ENCODE results near the gene LGR6.

LGR6 gene

DNA sequence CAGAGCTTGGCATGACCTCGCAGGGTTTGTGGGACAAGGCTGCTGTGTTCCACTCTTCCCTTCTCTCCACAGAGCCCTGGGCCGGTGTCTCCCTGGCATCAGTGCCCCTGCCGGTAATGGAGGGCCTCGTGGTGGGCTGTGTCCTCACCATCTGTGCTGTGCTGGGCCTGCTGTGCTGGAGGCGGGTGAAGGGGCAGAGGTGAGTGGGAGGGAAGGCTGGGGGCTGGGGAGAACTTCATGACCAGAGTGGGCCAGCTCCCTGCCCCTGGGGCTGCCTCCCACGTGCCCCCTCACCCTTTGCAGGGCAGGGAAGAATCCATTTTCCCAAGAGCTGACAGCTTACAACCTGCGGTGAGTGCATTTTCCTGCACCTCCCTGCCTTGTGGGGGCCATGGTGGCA, 12.0 kb upstream of the LGR6 start:
- no peaks in the 10 kb centered on the region for H3K36me3 ChIP-seq (replicated peaks; ENCODE audit: low read depth, low read length)
- no peak overlapping the region for H3K27ac ChIP-seq (ENCODE audit: low read length)
- no peak overlapping the region for H2AFZ ChIP-seq (ENCODE audit: low read depth, low read length)
- no peak overlapping the region for H3K4me3 ChIP-seq (ENCODE audit: low read length)
- no peak overlapping the region for H3K9ac ChIP-seq (ENCODE audit: low read length)
- no peaks in the 10 kb centered on the region for H3K9me3 ChIP-seq (ENCODE audit: insufficient read depth, low read length)
- no peaks in the 10 kb centered on the region for H4K20me1 ChIP-seq (ENCODE audit: insufficient read depth, low read length)
- peaks cover 30% of the 10 kb centered on the region for H3K27me3 ChIP-seq (ENCODE audit: low read depth, low read length)
- TF ChIP-seq, protein P1, sequence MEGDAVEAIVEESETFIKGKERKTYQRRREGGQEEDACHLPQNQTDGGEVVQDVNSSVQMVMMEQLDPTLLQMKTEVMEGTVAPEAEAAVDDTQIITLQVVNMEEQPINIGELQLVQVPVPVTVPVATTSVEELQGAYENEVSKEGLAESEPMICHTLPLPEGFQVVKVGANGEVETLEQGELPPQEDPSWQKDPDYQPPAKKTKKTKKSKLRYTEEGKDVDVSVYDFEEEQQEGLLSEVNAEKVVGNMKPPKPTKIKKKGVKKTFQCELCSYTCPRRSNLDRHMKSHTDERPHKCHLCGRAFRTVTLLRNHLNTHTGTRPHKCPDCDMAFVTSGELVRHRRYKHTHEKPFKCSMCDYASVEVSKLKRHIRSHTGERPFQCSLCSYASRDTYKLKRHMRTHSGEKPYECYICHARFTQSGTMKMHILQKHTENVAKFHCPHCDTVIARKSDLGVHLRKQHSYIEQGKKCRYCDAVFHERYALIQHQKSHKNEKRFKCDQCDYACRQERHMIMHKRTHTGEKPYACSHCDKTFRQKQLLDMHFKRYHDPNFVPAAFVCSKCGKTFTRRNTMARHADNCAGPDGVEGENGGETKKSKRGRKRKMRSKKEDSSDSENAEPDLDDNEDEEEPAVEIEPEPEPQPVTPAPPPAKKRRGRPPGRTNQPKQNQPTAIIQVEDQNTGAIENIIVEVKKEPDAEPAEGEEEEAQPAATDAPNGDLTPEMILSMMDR (IDR thresholded peaks at IDR 0.05; ENCODE audit: low read depth, low read length) = no peak
- no peak for TF ChIP-seq EZH2phosphoT487 (IDR thresholded peaks at IDR 0.05; ENCODE audit: low read depth)
- no peak overlapping the region for H3K4me2 ChIP-seq (ENCODE audit: low read length)
- H3K79me2 ChIP-seq (ENCODE audit: low read length) = no peaks in the 10 kb centered on the region
- H3K4me1 ChIP-seq (ENCODE audit: low read length) = peaks cover 25% of the 10 kb centered on the region

DNA sequence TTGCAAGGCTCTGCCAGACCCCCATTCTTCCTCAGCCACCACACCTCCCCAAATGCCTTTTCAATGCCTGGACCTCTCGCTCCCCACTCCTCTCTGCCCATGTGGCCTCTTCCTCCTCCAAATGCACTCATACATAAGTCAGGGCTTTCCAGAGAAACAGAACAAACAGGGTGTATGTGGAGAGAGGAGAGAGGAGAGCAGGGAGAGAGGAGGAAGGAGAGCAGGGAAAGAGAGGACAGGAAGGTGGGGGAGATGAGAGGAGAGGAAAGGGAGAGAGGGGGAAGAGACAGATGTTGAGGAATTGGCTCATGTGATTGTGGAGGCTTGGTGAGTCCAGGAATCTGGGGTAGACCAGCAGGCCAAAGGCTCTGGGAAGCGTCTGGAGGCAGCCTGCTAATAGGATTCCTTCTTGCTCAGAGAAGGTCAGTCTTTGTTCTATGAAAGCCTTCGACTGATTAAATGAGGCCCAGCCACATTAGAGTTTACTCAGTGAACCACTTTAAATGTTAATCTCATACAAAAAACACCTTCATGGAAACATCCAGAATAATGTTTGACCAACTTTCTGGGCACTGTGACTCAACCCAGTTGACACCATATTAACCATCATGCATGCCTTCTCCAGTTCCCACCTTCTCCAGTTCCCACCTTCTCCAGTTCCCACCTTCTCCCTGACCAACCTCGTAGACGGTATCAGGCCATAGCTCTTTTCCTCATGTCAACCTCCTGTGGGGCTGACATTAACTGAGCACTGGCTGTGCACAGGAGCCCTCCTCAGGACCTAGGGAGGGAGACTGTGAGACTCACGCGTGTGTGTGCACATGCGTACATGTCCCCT, 11.3 kb upstream of the LGR6 start:
- Histone ChIP-seq H3K4me1 (ENCODE audit: low read length) (peaks cover 25% of the 10 kb centered on the region), H4K20me1 (ENCODE audit: insufficient read depth, low read length) (no peaks in the 10 kb centered on the region), H3K36me3 (replicated peaks; ENCODE audit: low read depth, low read length) (no peaks in the 10 kb centered on the region), H3K27me3 (ENCODE audit: low read depth, low read length) (peaks cover 37% of the 10 kb centered on the region), H3K4me3 (ENCODE audit: low read length) (no peak overlapping the region), H3K9me3 (ENCODE audit: insufficient read depth, low read length) (no peaks in the 10 kb centered on the region), H3K79me2 (ENCODE audit: low read length) (no peaks in the 10 kb centered on the region), H3K4me2 (ENCODE audit: low read length) (no peak overlapping the region), H3K9ac (ENCODE audit: low read length) (no peak overlapping the region), H3K27ac (ENCODE audit: low read length) (no peak overlapping the region), H2AFZ (ENCODE audit: low read depth, low read length) (no peak overlapping the region)
- TF ChIP-seq EZH2phosphoT487 (IDR thresholded peaks at IDR 0.05; ENCODE audit: low read depth) = no peak
- TF ChIP-seq, protein P1 (IDR thresholded peaks at IDR 0.05; ENCODE audit: low read depth, low read length) = no peak

DNA sequence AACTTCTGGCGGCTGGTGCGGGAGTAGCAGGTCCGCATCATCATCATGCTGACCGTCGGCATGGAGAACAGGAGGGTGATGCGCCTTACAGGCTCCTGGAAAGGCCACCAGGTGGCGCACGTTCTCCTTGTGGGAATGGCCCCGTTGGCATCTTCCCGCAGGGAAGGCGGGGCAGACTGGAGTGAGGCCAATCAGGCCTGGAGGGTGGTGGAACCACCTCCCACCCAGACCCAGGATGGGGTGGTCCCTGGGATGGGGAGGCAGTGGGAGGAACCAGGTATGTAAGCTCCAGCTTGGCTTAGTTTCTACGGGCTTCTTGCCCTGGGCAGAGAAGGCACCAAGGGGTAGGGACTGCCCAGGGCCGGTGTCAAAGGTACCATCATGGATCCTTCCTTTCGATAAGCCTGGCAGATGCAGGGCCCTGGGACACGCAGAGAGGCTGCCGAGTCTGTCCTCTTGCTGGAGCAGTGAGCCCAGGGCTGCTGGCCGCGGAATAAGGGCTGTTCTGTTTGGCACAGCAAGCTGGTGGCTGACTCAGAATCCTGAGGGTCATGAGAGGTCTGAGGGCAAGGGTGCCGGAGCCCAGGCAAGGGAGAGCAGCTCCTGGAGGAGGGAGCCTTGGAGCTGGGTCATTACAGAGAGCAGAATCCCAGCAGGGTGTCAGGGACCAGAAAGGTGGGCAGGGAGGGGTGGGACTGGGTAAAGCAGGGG, 8.7 kb upstream of the LGR6 start:
- Histone ChIP-seq H3K4me2 (ENCODE audit: low read length) (peak overlapping the region; percentile 51), H2AFZ (ENCODE audit: low read depth, low read length) (no peak overlapping the region), H3K9ac (ENCODE audit: low read length) (no peak overlapping the region), H3K27ac (ENCODE audit: low read length) (no peak overlapping the region), H3K36me3 (replicated peaks; ENCODE audit: low read depth, low read length) (no peaks in the 10 kb centered on the region), H3K4me3 (ENCODE audit: low read length) (0 out of 2 replicates have a peak overlapping the region, but pooled peaks have one; percentile 13), H3K79me2 (ENCODE audit: low read length) (no peaks in the 10 kb centered on the region), H4K20me1 (ENCODE audit: insufficient read depth, low read length) (no peaks in the 10 kb centered on the region), H3K4me1 (ENCODE audit: low read length) (peaks cover 11% of the 10 kb centered on the region), H3K9me3 (ENCODE audit: insufficient read depth, low read length) (no peaks in the 10 kb centered on the region), H3K27me3 (ENCODE audit: low read depth, low read length) (peaks cover 34% of the 10 kb centered on the region)
- TF ChIP-seq EZH2phosphoT487 (IDR thresholded peaks at IDR 0.05; ENCODE audit: low read depth) = no peak
- TF ChIP-seq, protein P1 (IDR thresholded peaks at IDR 0.05; ENCODE audit: low read depth, low read length) = peak; percentile 92

DNA sequence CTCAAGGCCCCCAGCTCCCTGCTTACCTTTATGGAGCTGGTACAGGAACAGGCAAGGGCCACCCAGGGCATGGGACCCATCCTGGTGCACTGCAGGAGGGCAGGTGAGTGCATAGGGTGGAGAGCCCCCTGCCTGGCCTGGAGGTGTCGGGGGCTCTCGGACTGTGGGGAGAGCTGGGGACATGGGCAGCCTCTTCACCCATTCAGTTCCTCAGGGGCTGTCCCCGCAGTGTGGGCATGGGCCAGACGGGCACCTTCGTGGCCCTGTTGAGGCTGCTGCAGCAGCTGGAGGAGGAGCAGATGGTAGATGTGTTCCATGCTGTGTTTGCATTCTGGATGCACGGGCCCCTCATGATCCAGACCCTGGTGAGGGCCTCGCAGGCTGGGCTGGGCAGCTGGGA, 7.3 kb upstream of the LGR6 start:
- Histone ChIP-seq H3K4me2 (ENCODE audit: low read length) (no peak overlapping the region), H3K79me2 (ENCODE audit: low read length) (no peaks in the 10 kb centered on the region), H2AFZ (ENCODE audit: low read depth, low read length) (no peak overlapping the region), H3K27me3 (ENCODE audit: low read depth, low read length) (peaks cover 34% of the 10 kb centered on the region), H3K27ac (ENCODE audit: low read length) (no peak overlapping the region), H3K4me3 (ENCODE audit: low read length) (no peak overlapping the region), H3K9me3 (ENCODE audit: insufficient read depth, low read length) (no peaks in the 10 kb centered on the region), H3K36me3 (replicated peaks; ENCODE audit: low read depth, low read length) (no peaks in the 10 kb centered on the region), H4K20me1 (ENCODE audit: insufficient read depth, low read length) (no peaks in the 10 kb centered on the region), H3K4me1 (ENCODE audit: low read length) (peaks cover 3% of the 10 kb centered on the region; the same call in 1 of the 2 replicates), H3K9ac (ENCODE audit: low read length) (no peak overlapping the region)
- no peak for TF ChIP-seq EZH2phosphoT487 (IDR thresholded peaks at IDR 0.05; ENCODE audit: low read depth)
- TF ChIP-seq, protein P1 (IDR thresholded peaks at IDR 0.05; ENCODE audit: low read depth, low read length) = no peak
